Tibial nerve (tissue), 4 donors: ENCODE measurements around the gene THEM5.

Experiments used
- CTCF ChIP-seq, 5 experiments: fragments of 200-600 bp in 3 of 5; fragments of 450-650 bp in 2 of 5; sonication (generic) in 3 of 5; IDR thresholded peaks; one replicate each; pipeline ENCODE4 v1.5.1; 2016 to 2019; ENCODE audit warnings: antibody characterized with exemption in 5 of 5, mild to moderate bottlenecking in 3 of 5, moderate library complexity in 2 of 5
- EP300 ChIP-seq, 2 donors: sonication (generic); formaldehyde crosslinking; IDR thresholded peaks; one replicate each; pipeline ENCODE4 v1.6.1; 2017; ENCODE audit warnings: antibody characterized with exemption in 2 of 2, mild to moderate bottlenecking in 1 of 2
- POLR2A ChIP-seq, 2 donors: fragments of 450-650 bp; IDR thresholded peaks; one replicate each; pipeline ENCODE4 v1.6.1; 2017; ENCODE audit warnings: antibody characterized with exemption in 2 of 2, mild to moderate bottlenecking in 2 of 2, moderate library complexity in 2 of 2

- no peak for TF ChIP-seq CTCF (IDR thresholded peaks at IDR 0.05)
- no peak for TF ChIP-seq POLR2A (IDR thresholded peaks at IDR 0.05)
- TF ChIP-seq EP300 (IDR thresholded peaks at IDR 0.05) = no peak
Measured at GRCh38 chr1:151820940-151821339, 32.6 kb downstream of the THEM5 start.
